Naive B cell (primary cell): ENCODE results near the gene KLHL8. TPM values are rescaled to one million over a fixed set of nuclear protein-coding genes. Genes with fewer than 3 reads are reported as not detected.

Experiments used
- ATAC-seq, 2 donors: fragments of 150-1000 bp; cut with Tn5 transposase; 2 replicates each; pipeline ENCODE4 v1.10.0; 2021; ENCODE audit warnings: low read depth in 2 of 2, mild to moderate bottlenecking in 2 of 2, moderate library complexity in 2 of 2
- DNase-seq: peaks from one replicate; pipeline ENCODE4 v3.0.0; 2022
- H3K27ac Mint-ChIP-seq, 6 donors: one replicate each; pipeline ENCODE4 v1.8.0; 2020 to 2022; ENCODE audit warnings: mild to moderate bottlenecking in 6 of 6, mixed read lengths in 6 of 6, moderate library complexity in 5 of 6, inconsistent platforms in 2 of 6
- H3K27me3 Mint-ChIP-seq, 3 donors: one replicate each; pipeline ENCODE4 v1.8.0; 2021 to 2022; ENCODE audit warnings: mixed read lengths in 3 of 3, mild to moderate bottlenecking in 1 of 3
- H3K36me3 Mint-ChIP-seq, 2 donors: one replicate each; pipeline ENCODE4 v1.8.0; 2020 to 2022; ENCODE audit warnings: mixed read lengths in 2 of 2, inconsistent platforms in 1 of 2, mild to moderate bottlenecking in 1 of 2
- H3K4me1 Mint-ChIP-seq, 3 donors: one replicate each; pipeline ENCODE4 v1.8.0; 2020 to 2022; ENCODE audit warnings: mixed read lengths in 3 of 3, inconsistent platforms in 1 of 3, mild to moderate bottlenecking in 1 of 3, moderate library complexity in 1 of 3
- H3K4me3 Mint-ChIP-seq, 8 donors: one replicate each; pipeline ENCODE4 v1.8.0; 2020 to 2022; ENCODE audit warnings: mild to moderate bottlenecking in 8 of 8, mixed read lengths in 8 of 8, moderate library complexity in 8 of 8, inconsistent platforms in 2 of 8
- H3K9me3 Mint-ChIP-seq, 7 donors: one replicate each; pipeline ENCODE4 v1.8.0; 2020 to 2022; ENCODE audit warnings: mixed read lengths in 7 of 7, mild to moderate bottlenecking in 5 of 7, inconsistent platforms in 2 of 7, moderate library complexity in 1 of 7
- polyA plus RNA-seq, 6 donors: library from polyadenylated mRNA; unstranded; fragments of 300-500 nt; fragmentation: Illumina TruSeq; gene quantifications; one replicate each; pipeline ENCODE4 v1.2.3, GENCODE V29; 2021; ENCODE audit warnings: low read depth in 6 of 6

The KLHL8 gene
- 10 to 100 TPM; 15.8 to 17.5 (median 16.3) TPM for polyA plus RNA-seq

- H3K4me1 Mint-ChIP-seq = peaks cover 7 to 30% (median 8%) of the 10 kb centered on the region in 3 donors
- no peaks in the 10 kb centered on the region for H3K36me3 Mint-ChIP-seq
- H3K9me3 Mint-ChIP-seq = no peaks in the 10 kb centered on the region
- H3K4me3 Mint-ChIP-seq = peak within 1 kb of the TSS; percentile 89 to 96 (median 95)
- H3K27me3 Mint-ChIP-seq = no peaks in the 10 kb centered on the region
- ATAC-seq = peak; percentile 82 to 87
- DNase-seq = peak; percentile 90
- H3K27ac Mint-ChIP-seq = peak within 1 kb of the TSS; percentile 47 to 97 (median 90)
Observed at GRCh38 chr4:87220094-87220822, at the start of gene KLHL8. Gene KLHL8 (minus strand): TSS chr4:87220618. CDS start chr4:87195539, 25,079 bp downstream.

DNA sequence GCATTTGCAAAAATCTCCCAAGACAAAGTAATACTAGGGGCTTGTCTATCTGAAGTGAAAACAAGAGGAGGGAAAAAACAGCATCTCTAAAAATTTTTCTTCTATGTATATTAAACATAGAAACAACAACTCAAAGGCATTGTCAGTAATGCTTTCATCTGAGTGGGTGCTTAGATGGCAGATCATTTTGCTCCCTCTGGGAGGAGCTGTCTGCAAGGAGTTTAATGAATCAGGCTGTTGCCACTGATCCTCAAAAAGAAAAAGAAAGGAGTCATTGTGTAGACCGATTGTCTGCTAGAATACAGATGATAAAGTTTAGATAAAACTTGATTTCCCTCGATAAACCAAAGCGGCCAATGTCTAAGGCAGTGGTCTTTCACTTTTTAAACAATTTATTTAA lies 49.7 kb upstream of the KLHL8 start:
- DNase-seq = no peak
- Mint-ChIP-seq H3K9me3 (peaks cover 0 to 2% (median 0%) of the 10 kb centered on the region in 7 donors), H3K36me3 (no peaks in the 10 kb centered on the region), H3K4me3 (no peak overlapping the region), H3K27ac (no peak overlapping the region), H3K27me3 (peaks cover 5 to 15% (median 8%) of the 10 kb centered on the region in 3 donors), H3K4me1 (peaks cover 0 to 4% (median 0%) of the 10 kb centered on the region in 3 donors)
- ATAC-seq = no peak

GRCh38 chr4:87268411-87268810 lies 48.0 kb upstream of the KLHL8 start:
- Mint-ChIP-seq H3K27ac (peak overlapping the region in 1 of 6 donors; percentile 1), H3K4me3 (no peak overlapping the region), H3K4me1 (peaks cover 7 to 11% (median 11%) of the 10 kb centered on the region in 3 donors), H3K9me3 (peaks cover 0 to 6% (median 0%) of the 10 kb centered on the region in 7 donors), H3K36me3 (no peaks in the 10 kb centered on the region), H3K27me3 (peaks cover 5 to 15% (median 8%) of the 10 kb centered on the region in 3 donors)
- no peak for ATAC-seq
- DNase-seq = no peak

GRCh38 chr4:87266986-87267385 lies 46.6 kb upstream of the KLHL8 start:
- ATAC-seq = no peak
- Mint-ChIP-seq H3K9me3 (peaks cover 0 to 12% (median 3%) of the 10 kb centered on the region in 7 donors), H3K4me3 (no peak overlapping the region), H3K27ac (no peak overlapping the region), H3K4me1 (peaks cover 7 to 11% (median 11%) of the 10 kb centered on the region in 3 donors), H3K27me3 (peaks cover 0 to 9% (median 8%) of the 10 kb centered on the region in 3 donors), H3K36me3 (no peaks in the 10 kb centered on the region)
- DNase-seq = no peak

GRCh38 chr4:87262886-87263285 lies 42.5 kb upstream of the KLHL8 start:
- Mint-ChIP-seq H3K4me1 (peaks cover 7 to 11% (median 11%) of the 10 kb centered on the region in 3 donors), H3K27me3 (peaks cover 0 to 9% (median 0%) of the 10 kb centered on the region in 3 donors), H3K27ac (peak overlapping the region in 1 of 6 donors; percentile 56), H3K9me3 (peaks cover 0 to 12% (median 3%) of the 10 kb centered on the region in 7 donors), H3K4me3 (no peak overlapping the region), H3K36me3 (no peaks in the 10 kb centered on the region)
- no peak for ATAC-seq
- DNase-seq = no peak

- H3K9me3 Mint-ChIP-seq = peaks cover 3 to 18% (median 6%) of the 10 kb centered on the region in 7 donors
- DNase-seq (no peak), ATAC-seq (no peak)
- no peak overlapping the region for H3K4me3 Mint-ChIP-seq
- H3K27ac Mint-ChIP-seq = no peak overlapping the region
- no peaks in the 10 kb centered on the region for H3K36me3 Mint-ChIP-seq
- H3K27me3 Mint-ChIP-seq = no peaks in the 10 kb centered on the region
- H3K4me1 Mint-ChIP-seq = peaks cover 7 to 11% (median 11%) of the 10 kb centered on the region in 3 donors
Observed at GRCh38 chr4:87260477-87260876, 40.1 kb upstream of the KLHL8 start.

DNA sequence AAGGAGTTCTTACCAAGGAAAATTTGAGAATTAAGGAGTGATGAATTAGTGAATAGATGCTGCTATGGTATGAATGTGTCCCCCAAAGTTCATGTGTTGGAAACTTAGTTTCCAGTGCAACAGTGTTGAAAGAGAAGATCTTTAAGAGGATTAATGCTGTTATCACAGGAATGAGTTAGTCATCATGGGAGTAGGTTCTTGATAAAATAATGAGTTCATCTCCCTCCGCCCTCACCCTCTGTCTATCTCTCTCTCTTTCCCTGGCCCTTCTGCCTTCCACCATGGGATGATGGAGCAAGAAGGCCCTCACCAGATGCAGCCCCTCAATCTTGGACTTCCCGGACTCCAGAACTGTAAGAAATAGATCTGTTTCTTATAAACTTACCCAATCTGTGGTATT lies 38.3 kb upstream of the KLHL8 start:
- no peaks in the 10 kb centered on the region for H3K36me3 Mint-ChIP-seq
- H3K4me1 Mint-ChIP-seq = peaks cover 0 to 2% (median under 1%) of the 10 kb centered on the region in 3 donors
- no peaks in the 10 kb centered on the region for H3K27me3 Mint-ChIP-seq
- H3K27ac Mint-ChIP-seq = no peak overlapping the region
- no peak overlapping the region for H3K4me3 Mint-ChIP-seq
- H3K9me3 Mint-ChIP-seq = peaks cover 3 to 17% (median 8%) of the 10 kb centered on the region in 7 donors
- DNase-seq (no peak), ATAC-seq (no peak)

DNA sequence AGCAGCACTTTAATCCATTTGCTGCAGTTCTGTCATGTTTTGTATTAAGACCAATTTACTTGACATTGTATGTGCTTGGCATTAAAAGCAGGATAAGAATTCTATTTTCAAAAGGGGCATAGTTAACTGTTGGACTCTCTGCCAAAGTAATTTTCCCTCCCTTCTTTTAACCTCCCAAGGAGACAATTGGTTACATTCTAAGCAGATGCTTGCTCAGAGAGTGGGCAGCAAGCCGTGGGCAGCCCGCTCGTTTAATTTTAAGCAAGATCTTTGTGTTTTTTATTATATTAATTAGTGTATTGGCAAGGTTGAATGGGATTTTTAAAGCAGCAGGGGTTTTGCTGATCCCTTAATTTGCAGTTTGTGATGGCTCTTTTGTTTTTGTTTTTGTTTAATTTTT lies 37.1 kb upstream of the KLHL8 start:
- Mint-ChIP-seq H3K4me3 (no peak overlapping the region), H3K4me1 (no peaks in the 10 kb centered on the region), H3K27me3 (no peaks in the 10 kb centered on the region), H3K36me3 (no peaks in the 10 kb centered on the region), H3K9me3 (peaks cover 0 to 11% (median 7%) of the 10 kb centered on the region in 7 donors), H3K27ac (no peak overlapping the region)
- DNase-seq (no peak), ATAC-seq (no peak)

DNA sequence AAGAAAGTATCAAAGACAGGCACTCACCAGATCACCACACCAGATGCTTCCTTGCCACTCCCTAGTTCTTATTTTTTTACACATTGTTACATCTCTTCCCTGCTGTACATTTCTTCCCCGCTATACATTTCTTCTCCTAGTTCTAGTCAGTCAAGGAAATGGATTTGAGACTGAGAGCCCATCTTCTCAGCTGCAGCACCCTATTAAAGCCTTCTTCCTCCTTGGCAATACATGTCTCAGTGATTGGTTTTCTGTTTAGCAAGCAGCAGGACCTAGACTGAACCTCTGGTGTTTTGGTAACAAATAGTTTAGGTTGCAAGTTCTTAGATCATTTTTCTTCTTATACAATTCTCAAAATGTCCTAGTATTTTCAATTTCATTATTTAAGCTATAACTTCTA lies 35.3 kb upstream of the KLHL8 start:
- H3K4me1 Mint-ChIP-seq = no peaks in the 10 kb centered on the region
- no peak for DNase-seq
- H3K27me3 Mint-ChIP-seq = no peaks in the 10 kb centered on the region
- H3K27ac Mint-ChIP-seq = no peak overlapping the region
- ATAC-seq = no peak
- no peak overlapping the region for H3K4me3 Mint-ChIP-seq
- peaks cover 0 to 10% (median 7%) of the 10 kb centered on the region in 7 donors for H3K9me3 Mint-ChIP-seq
- H3K36me3 Mint-ChIP-seq = no peaks in the 10 kb centered on the region

GRCh38 chr4:87251106-87251505 lies 30.7 kb upstream of the KLHL8 start:
- Mint-ChIP-seq H3K4me1 (no peaks in the 10 kb centered on the region), H3K9me3 (peaks cover 5 to 19% (median 14%) of the 10 kb centered on the region in 7 donors), H3K27ac (no peak overlapping the region), H3K36me3 (no peaks in the 10 kb centered on the region), H3K27me3 (no peaks in the 10 kb centered on the region), H3K4me3 (no peak overlapping the region)
- ATAC-seq (no peak), DNase-seq (no peak)

DNA sequence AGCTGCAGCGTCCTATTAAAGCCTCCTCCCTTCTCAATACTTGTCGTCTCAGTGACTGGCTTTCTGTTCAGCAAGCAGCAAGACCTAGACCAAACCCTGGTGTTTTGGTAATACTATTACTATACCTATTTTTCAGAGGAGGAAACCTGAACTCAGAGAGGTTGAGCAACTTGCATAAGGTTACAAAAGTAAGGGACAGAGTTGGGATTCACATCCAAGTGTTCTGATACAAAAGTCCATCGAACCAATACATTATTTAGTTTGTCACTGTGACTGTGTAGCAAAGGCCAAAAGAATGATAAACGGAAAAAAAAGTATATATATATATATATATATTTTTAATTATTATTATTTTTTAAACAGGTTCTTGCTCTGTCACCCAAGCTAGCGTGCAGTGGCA lies 29.9 kb upstream of the KLHL8 start:
- DNase-seq = no peak
- no peak overlapping the region for H3K27ac Mint-ChIP-seq

GRCh38 chr4:87249332-87250019 lies 29.1 kb upstream of the KLHL8 start:
- ATAC-seq = no peak
- no peak for DNase-seq
- no peak overlapping the region for H3K27ac Mint-ChIP-seq
- no peaks in the 10 kb centered on the region for H3K27me3 Mint-ChIP-seq
- H3K4me3 Mint-ChIP-seq = no peak overlapping the region
- peaks cover 5 to 13% (median 10%) of the 10 kb centered on the region in 7 donors for H3K9me3 Mint-ChIP-seq
- H3K36me3 Mint-ChIP-seq = no peaks in the 10 kb centered on the region
- H3K4me1 Mint-ChIP-seq = no peaks in the 10 kb centered on the region

More for the DNA sequence above, 29.9 kb upstream of the KLHL8 start:
- Mint-ChIP-seq H3K36me3 (no peaks in the 10 kb centered on the region), H3K27me3 (no peaks in the 10 kb centered on the region), H3K9me3 (peaks cover 5 to 11% (median 8%) of the 10 kb centered on the region in 7 donors), H3K4me1 (no peaks in the 10 kb centered on the region), H3K4me3 (no peak overlapping the region)
- ATAC-seq = no peak

DNA sequence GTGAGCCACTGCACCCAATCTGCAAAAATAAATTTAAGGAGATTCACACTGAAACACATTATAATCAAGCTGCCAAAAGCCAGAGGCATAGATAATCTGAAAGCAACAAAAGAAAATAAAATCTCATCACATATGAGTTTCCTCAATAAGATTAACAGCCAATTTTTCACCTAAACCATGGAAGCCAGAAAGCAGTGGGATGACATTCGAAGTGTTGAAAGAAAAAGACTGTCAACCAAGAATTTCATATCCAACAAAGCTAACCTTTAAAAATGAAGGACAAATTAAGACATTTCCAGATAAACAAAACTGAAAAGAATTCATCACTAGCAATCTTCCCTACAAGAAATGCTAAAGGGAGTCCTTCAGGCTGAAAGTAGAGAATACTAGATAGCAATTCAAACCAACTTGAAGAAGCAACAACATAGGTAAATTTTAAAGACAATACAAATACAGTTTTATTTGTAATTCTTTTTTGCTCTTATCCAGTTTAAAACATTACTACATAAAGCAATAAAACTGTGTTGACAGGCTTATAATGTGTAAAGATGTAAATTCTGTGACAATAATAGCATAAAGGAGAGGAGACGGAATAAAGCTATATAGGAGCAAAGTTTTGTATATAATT lies 23.1 kb upstream of the KLHL8 start:
- Mint-ChIP-seq H3K4me1 (no peaks in the 10 kb centered on the region), H3K27ac (no peak overlapping the region), H3K36me3 (peaks cover 6 to 20% of the 10 kb centered on the region in 2 donors), H3K9me3 (peaks cover 18 to 38% (median 29%) of the 10 kb centered on the region in 7 donors), H3K4me3 (no peak overlapping the region), H3K27me3 (peaks cover 0 to 7% (median 0%) of the 10 kb centered on the region in 3 donors)
- DNase-seq (no peak), ATAC-seq (no peak)
